HCT116 (cell line): ENCODE measurements around the gene PRDX2.

ENCODE experiments used
- ATF3 ChIP-seq: IDR thresholded peaks from 2 replicates; pipeline ENCODE4 v1.6.1; 2012
- CBX3 ChIP-seq: IDR thresholded peaks from 2 replicates; pipeline ENCODE4 v1.6.1; 2012; ENCODE audit warnings: low read depth
- CEBPB ChIP-seq: IDR thresholded peaks from 2 replicates; pipeline ENCODE4 v1.6.1; 2012; ENCODE audit warnings: low read depth
- CTCF ChIP-seq, 3 experiments: fragments of 200-600 bp in 1 of 3; sonication (generic) in 1 of 3; IDR thresholded peaks in 2 of 3; conservative IDR thresholded peaks in 1 of 3; 2 replicates each; pipeline ENCODE4 v1.5.1; 2012 to 2017; ENCODE audit warnings: low read depth in 2 of 3, low read length in 2 of 3, antibody characterized with exemption in 1 of 3, borderline replicate concordance in 1 of 3, control low read depth in 1 of 3, mild to moderate bottlenecking in 1 of 3, mixed read lengths in 1 of 3, mixed run types in 1 of 3, moderate library complexity in 1 of 3; ENCODE audit not compliant: insufficient read depth in 1 of 3
- EZH2 ChIP-seq: fragments of 200-600 bp; sonication (generic); IDR thresholded peaks from 2 replicates; pipeline ENCODE4 v1.6.1; 2017; ENCODE audit warnings: antibody characterized with exemption, mixed run types
- EZH2phosphoT487 ChIP-seq: fragments of 200-600 bp; IDR thresholded peaks from 2 replicates; pipeline ENCODE4 v1.6.1; 2018; ENCODE audit warnings: antibody characterized with exemption, borderline replicate concordance
- JUND ChIP-seq: IDR thresholded peaks from 2 replicates; pipeline ENCODE4 v1.6.1; 2012
- POLR2A ChIP-seq: IDR thresholded peaks from 2 replicates; pipeline ENCODE4 v1.7.0; 2011; ENCODE audit warnings: borderline replicate concordance; ENCODE audit not compliant: insufficient read depth, insufficient read length; ENCODE audit errors: extremely low read depth
- TF ChIP-seq, protein P1 (sequence below): IDR thresholded peaks from 2 replicates; pipeline ENCODE4 v1.6.1; 2012
- TF ChIP-seq, protein P2 (sequence below): IDR thresholded peaks from 2 replicates; pipeline ENCODE4 v1.6.1; 2012; ENCODE audit warnings: low read depth
- TF ChIP-seq, protein P3 (sequence below): IDR thresholded peaks from 2 replicates; pipeline ENCODE4 v1.6.1; 2011; ENCODE audit warnings: mild to moderate bottlenecking, low read length, moderate library complexity; ENCODE audit not compliant: insufficient replicate concordance; ENCODE audit errors: extremely low read depth

DNA sequence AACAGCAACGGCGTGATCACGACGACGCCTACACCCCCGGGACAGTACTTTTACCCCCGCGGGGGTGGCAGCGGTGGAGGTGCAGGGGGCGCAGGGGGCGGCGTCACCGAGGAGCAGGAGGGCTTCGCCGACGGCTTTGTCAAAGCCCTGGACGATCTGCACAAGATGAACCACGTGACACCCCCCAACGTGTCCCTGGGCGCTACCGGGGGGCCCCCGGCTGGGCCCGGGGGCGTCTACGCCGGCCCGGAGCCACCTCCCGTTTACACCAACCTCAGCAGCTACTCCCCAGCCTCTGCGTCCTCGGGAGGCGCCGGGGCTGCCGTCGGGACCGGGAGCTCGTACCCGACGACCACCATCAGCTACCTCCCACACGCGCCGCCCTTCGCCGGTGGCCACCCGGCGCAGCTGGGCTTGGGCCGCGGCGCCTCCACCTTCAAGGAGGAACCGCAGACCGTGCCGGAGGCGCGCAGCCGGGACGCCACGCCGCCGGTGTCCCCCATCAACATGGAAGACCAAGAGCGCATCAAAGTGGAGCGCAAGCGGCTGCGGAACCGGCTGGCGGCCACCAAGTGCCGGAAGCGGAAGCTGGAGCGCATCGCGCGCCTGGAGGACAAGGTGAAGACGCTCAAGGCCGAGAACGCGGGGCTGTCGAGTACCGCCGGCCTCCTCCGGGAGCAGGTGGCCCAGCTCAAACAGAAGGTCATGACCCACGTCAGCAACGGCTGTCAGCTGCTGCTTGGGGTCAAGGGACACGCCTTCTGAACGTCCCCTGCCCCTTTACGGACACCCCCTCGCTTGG lies 9.3 kb downstream of the PRDX2 start:
- TF ChIP-seq EZH2 (no peak), POLR2A (peak; percentile 3), CTCF (IDR thresholded peaks at IDR 0.05 in 2 of 3, conservative IDR thresholded peaks at IDR 0.05 in 1 of 3; ENCODE audit: borderline replicate concordance in 1 of 3, insufficient read depth in 1 of 3, low read depth in 2 of 3, low read length in 2 of 3) (no peak), CEBPB (no peak), CBX3 (no peak), ATF3 (no peak), JUND (no peak), EZH2phosphoT487 (no peak)
- TF ChIP-seq, protein P1, sequence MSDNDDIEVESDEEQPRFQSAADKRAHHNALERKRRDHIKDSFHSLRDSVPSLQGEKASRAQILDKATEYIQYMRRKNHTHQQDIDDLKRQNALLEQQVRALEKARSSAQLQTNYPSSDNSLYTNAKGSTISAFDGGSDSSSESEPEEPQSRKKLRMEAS, result no peak
- TF ChIP-seq, protein P2, sequence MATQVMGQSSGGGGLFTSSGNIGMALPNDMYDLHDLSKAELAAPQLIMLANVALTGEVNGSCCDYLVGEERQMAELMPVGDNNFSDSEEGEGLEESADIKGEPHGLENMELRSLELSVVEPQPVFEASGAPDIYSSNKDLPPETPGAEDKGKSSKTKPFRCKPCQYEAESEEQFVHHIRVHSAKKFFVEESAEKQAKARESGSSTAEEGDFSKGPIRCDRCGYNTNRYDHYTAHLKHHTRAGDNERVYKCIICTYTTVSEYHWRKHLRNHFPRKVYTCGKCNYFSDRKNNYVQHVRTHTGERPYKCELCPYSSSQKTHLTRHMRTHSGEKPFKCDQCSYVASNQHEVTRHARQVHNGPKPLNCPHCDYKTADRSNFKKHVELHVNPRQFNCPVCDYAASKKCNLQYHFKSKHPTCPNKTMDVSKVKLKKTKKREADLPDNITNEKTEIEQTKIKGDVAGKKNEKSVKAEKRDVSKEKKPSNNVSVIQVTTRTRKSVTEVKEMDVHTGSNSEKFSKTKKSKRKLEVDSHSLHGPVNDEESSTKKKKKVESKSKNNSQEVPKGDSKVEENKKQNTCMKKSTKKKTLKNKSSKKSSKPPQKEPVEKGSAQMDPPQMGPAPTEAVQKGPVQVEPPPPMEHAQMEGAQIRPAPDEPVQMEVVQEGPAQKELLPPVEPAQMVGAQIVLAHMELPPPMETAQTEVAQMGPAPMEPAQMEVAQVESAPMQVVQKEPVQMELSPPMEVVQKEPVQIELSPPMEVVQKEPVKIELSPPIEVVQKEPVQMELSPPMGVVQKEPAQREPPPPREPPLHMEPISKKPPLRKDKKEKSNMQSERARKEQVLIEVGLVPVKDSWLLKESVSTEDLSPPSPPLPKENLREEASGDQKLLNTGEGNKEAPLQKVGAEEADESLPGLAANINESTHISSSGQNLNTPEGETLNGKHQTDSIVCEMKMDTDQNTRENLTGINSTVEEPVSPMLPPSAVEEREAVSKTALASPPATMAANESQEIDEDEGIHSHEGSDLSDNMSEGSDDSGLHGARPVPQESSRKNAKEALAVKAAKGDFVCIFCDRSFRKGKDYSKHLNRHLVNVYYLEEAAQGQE, result no peak
- TF ChIP-seq, protein P3, sequence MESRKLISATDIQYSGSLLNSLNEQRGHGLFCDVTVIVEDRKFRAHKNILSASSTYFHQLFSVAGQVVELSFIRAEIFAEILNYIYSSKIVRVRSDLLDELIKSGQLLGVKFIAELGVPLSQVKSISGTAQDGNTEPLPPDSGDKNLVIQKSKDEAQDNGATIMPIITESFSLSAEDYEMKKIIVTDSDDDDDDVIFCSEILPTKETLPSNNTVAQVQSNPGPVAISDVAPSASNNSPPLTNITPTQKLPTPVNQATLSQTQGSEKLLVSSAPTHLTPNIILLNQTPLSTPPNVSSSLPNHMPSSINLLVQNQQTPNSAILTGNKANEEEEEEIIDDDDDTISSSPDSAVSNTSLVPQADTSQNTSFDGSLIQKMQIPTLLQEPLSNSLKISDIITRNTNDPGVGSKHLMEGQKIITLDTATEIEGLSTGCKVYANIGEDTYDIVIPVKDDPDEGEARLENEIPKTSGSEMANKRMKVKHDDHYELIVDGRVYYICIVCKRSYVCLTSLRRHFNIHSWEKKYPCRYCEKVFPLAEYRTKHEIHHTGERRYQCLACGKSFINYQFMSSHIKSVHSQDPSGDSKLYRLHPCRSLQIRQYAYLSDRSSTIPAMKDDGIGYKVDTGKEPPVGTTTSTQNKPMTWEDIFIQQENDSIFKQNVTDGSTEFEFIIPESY, result no peak
